HG02938 (cell line): ENCODE data around the gene SNTA1.
"Not testable (repeated sequence)": the region's sequence is repeated elsewhere in the genome, so short reads cannot be mapped to it uniquely, and the experiment has no call there.

Experiments
- ATAC-seq: cut with Tn5 transposase; IDR thresholded peaks from one replicate; pipeline ENCODE4 v1.9.1; 2021; ENCODE audit warnings: mild to moderate bottlenecking, moderate library complexity; ENCODE audit not compliant: unreplicated experiment

The SNTA1 gene

GRCh38 chr20:33443512-33444239, at the start of gene SNTA1:
Gene SNTA1, minus strand, starts transcription at chr20:33443763. Its CDS starts 143 bp downstream, at chr20:33443620.
- peak; percentile 66 for ATAC-seq

GRCh38 chr20:33490934-33491656, 47.5 kb upstream of the SNTA1 start:
- ATAC-seq, result no peak

GRCh38 chr20:33490023-33490933, 46.7 kb upstream of the SNTA1 start, which contains the start of gene CBFA2T2:
Gene CBFA2T2, plus strand, starts transcription at chr20:33490096. Its CDS starts 172 bp downstream, at chr20:33490268.
- ATAC-seq, result peak; percentile 46

GRCh38 chr20:33489495-33490022, 46.0 kb upstream of the SNTA1 start:
- ATAC-seq, result peak; percentile 90

GRCh38 chr20:33488661-33489494, 45.3 kb upstream of the SNTA1 start:
- not testable (repeated sequence) for ATAC-seq

GRCh38 chr20:33488201-33488600, 44.6 kb upstream of the SNTA1 start:
- no peak for ATAC-seq

GRCh38 chr20:33483186-33483585, 39.6 kb upstream of the SNTA1 start:
- not testable (repeated sequence) for ATAC-seq

GRCh38 chr20:33482581-33482980, 39.0 kb upstream of the SNTA1 start:
- ATAC-seq, result no peak

GRCh38 chr20:33481431-33481941, 37.9 kb upstream of the SNTA1 start:
- ATAC-seq, result no peak

GRCh38 chr20:33480048-33480447, 36.5 kb upstream of the SNTA1 start:
- no peak for ATAC-seq

GRCh38 chr20:33477386-33478234, 34.0 kb upstream of the SNTA1 start:
- ATAC-seq, result no peak

GRCh38 chr20:33475381-33476152, 32.0 kb upstream of the SNTA1 start:
- no peak for ATAC-seq

GRCh38 chr20:33474963-33475362, 31.4 kb upstream of the SNTA1 start:
- ATAC-seq, result no peak

GRCh38 chr20:33474097-33474873, 30.7 kb upstream of the SNTA1 start:
- no peak for ATAC-seq

- no peak for ATAC-seq
These were observed 29.4 kb upstream of the SNTA1 start for GRCh38 chr20:33472868-33473435.

- ATAC-seq, result no peak
These were observed 27.3 kb upstream of the SNTA1 start for GRCh38 chr20:33470866-33471265.

GRCh38 chr20:33470457-33470856, 26.9 kb upstream of the SNTA1 start:
- no peak for ATAC-seq
